ENCODE results near the gene ELK1.

GRCh38 chrX:47646636-47647035 lies 3.7 kb downstream of the ELK1 start:
- no peak for TF ChIP-seq CTCF (IDR thresholded peaks at IDR 0.05; ENCODE audit: low read length)
- TF ChIP-seq EZH2 (IDR thresholded peaks at IDR 0.05; ENCODE audit: borderline replicate concordance, low read length) = no peak

Measured in OCI-LY1 (cell line).